Tibial nerve (tissue), 4 donors: ENCODE data around the gene C5orf15.

Source experiments
- EP300 ChIP-seq, 2 donors: sonication (generic); formaldehyde crosslinking; IDR thresholded peaks; one replicate each; pipeline ENCODE4 v1.6.1; 2017; ENCODE audit warnings: antibody characterized with exemption in 2 of 2, mild to moderate bottlenecking in 1 of 2
- POLR2A ChIP-seq, 2 donors: fragments of 450-650 bp; IDR thresholded peaks; one replicate each; pipeline ENCODE4 v1.6.1; 2017; ENCODE audit warnings: antibody characterized with exemption in 2 of 2, mild to moderate bottlenecking in 2 of 2, moderate library complexity in 2 of 2
- TF ChIP-seq, protein P1 (sequence below), 5 experiments: fragments of 200-600 bp in 3 of 5; fragments of 450-650 bp in 2 of 5; sonication (generic) in 3 of 5; IDR thresholded peaks; one replicate each; pipeline ENCODE4 v1.5.1; 2016 to 2019; ENCODE audit warnings: antibody characterized with exemption in 5 of 5, mild to moderate bottlenecking in 3 of 5, moderate library complexity in 2 of 5

GRCh38 chr5:134006115-134006514, 37.7 kb upstream of the C5orf15 start:
- TF ChIP-seq, protein P1, sequence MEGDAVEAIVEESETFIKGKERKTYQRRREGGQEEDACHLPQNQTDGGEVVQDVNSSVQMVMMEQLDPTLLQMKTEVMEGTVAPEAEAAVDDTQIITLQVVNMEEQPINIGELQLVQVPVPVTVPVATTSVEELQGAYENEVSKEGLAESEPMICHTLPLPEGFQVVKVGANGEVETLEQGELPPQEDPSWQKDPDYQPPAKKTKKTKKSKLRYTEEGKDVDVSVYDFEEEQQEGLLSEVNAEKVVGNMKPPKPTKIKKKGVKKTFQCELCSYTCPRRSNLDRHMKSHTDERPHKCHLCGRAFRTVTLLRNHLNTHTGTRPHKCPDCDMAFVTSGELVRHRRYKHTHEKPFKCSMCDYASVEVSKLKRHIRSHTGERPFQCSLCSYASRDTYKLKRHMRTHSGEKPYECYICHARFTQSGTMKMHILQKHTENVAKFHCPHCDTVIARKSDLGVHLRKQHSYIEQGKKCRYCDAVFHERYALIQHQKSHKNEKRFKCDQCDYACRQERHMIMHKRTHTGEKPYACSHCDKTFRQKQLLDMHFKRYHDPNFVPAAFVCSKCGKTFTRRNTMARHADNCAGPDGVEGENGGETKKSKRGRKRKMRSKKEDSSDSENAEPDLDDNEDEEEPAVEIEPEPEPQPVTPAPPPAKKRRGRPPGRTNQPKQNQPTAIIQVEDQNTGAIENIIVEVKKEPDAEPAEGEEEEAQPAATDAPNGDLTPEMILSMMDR (IDR thresholded peaks at IDR 0.05), result no peak
- TF ChIP-seq POLR2A (IDR thresholded peaks at IDR 0.05) (no peak), EP300 (IDR thresholded peaks at IDR 0.05) (no peak)
